ENCODE measurements around the gene DCAF7.

- TF ChIP-seq CTCF (IDR thresholded peaks at IDR 0.05; ENCODE audit: low read depth, low read length) (no peak), EZH2phosphoT487 (IDR thresholded peaks at IDR 0.05; ENCODE audit: low read depth) (no peak)
Observed at GRCh38 chr17:63571632-63572310, 21.5 kb downstream of the DCAF7 start.
